ENCODE measurements around the gene MLXIP. TPM values are rescaled to one million over a fixed set of nuclear protein-coding genes. Genes with fewer than 3 reads are reported as not detected.

Gene MLXIP, protein sequence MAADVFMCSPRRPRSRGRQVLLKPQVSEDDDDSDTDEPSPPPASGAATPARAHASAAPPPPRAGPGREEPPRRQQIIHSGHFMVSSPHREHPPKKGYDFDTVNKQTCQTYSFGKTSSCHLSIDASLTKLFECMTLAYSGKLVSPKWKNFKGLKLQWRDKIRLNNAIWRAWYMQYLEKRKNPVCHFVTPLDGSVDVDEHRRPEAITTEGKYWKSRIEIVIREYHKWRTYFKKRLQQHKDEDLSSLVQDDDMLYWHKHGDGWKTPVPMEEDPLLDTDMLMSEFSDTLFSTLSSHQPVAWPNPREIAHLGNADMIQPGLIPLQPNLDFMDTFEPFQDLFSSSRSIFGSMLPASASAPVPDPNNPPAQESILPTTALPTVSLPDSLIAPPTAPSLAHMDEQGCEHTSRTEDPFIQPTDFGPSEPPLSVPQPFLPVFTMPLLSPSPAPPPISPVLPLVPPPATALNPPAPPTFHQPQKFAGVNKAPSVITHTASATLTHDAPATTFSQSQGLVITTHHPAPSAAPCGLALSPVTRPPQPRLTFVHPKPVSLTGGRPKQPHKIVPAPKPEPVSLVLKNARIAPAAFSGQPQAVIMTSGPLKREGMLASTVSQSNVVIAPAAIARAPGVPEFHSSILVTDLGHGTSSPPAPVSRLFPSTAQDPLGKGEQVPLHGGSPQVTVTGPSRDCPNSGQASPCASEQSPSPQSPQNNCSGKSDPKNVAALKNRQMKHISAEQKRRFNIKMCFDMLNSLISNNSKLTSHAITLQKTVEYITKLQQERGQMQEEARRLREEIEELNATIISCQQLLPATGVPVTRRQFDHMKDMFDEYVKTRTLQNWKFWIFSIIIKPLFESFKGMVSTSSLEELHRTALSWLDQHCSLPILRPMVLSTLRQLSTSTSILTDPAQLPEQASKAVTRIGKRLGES
- polyA plus RNA-seq (2011; rRNA removed) = 3.3 and 4.8 TPM in 2 replicates
- polyA minus RNA-seq (2011; rRNA and poly(A)+ RNA removed) = 11.0 and 12.9 TPM in 2 replicates

DNA sequence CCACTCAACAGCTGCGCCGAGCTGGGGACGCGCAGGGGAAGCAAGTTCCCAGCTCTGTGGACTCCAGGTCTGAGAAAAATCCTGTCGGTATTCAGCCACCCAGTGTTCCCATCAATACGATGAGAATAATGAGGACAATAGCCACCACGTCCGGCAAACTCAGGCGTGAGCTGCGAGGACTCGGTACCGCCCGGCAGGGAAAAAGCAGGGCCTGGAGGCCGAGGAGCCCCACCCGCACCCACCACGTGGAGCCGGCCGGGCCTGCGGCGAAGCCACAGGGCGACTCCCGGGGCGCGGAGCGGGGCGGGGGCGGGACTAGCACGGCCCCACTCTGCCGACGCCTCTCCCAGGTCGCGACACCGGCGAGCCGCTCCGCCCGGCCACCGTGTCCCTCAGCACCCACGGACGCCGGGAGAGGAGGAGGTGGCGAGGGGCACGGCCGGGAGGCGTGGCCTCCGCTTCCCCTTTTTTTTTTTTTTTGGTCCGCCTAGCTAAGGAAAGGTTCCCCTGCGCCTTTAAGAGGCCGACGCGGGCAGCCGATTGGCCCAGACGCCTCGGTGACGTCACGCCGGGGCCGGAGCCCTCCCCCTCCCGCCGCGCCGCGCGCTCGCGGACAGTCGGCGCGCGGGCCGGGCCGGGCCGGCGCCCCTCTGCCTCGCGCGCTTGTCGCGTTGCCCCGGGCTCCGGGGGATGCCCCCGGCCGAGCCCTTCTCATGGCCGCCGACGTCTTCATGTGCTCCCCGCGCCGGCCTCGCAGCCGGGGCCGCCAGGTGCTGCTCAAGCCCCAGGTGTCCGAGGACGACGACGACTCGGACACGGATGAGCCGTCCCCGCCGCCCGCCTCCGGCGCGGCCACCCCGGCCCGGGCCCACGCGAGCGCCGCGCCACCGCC, at the start of gene MLXIP:
MLXIP (plus strand) TSS at position 616 of the 892 bp plus-strand sequence; CDS start at position 714, 98 bp downstream.
- ChIA-PET CTCF (interaction anchor here (0.6 to 5.5 kb wide), 3 partner anchors 13 to 246 kb away, joined by 6 to 43 read pairs (median 7); no protein-coding TSS in a partner anchor), POLR2A (interaction anchor here (0.6 to 1.1 kb wide), 3 partner anchors 13 to 219 kb away, joined by 3 to 7 read pairs (median 3); no protein-coding TSS in a partner anchor)

DNA sequence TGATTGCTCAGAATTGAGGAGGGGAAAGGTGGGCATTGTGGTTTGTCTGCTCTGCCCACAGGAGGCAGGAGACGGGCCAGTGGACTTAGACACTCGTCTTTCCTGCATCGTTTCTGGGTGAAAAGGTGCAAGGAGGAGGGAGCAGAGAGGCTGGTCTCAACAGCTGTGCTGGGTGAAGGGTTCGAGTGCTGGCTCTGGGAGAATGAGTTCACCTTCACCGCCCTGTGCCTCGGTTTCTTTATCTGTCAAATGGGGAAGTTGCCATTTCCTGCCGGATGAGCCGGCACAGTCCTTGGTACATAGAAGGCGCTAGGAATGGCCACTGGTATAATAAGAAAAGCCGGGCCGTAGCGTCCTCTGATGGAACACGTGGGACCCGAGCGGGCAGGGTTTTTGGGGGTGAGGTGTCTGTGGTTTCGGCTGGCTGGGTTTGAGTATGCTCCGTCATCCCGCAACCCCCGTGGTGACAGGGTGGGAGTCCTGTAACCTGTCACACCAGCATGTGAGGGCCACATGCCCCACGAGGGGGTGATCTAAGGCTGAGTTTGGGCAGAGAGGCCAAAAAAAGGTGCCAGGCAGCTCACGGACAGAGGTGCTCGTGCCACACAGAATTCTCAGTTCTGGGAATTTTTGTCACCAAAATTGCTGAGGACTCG, 49.5 kb upstream of the MLXIP start:
- POLR2A ChIA-PET = no interaction called here
- CTCF ChIA-PET = interaction anchor here (1.4 to 2.2 kb wide), 3 partner anchors 22 to 141 kb away, joined by 5 to 6 read pairs (median 6); partner anchors contain the start of gene PSMD9
- DNase-seq (ENCODE audit: low read depth) = no peak

More for the DNA sequence above, at the start of gene MLXIP:
- H3K36me3 ChIP-seq (ENCODE audit: control insufficient read depth, insufficient read depth, low read length) = no peaks in the 10 kb centered on the region
- TF ChIP-seq, protein P1, sequence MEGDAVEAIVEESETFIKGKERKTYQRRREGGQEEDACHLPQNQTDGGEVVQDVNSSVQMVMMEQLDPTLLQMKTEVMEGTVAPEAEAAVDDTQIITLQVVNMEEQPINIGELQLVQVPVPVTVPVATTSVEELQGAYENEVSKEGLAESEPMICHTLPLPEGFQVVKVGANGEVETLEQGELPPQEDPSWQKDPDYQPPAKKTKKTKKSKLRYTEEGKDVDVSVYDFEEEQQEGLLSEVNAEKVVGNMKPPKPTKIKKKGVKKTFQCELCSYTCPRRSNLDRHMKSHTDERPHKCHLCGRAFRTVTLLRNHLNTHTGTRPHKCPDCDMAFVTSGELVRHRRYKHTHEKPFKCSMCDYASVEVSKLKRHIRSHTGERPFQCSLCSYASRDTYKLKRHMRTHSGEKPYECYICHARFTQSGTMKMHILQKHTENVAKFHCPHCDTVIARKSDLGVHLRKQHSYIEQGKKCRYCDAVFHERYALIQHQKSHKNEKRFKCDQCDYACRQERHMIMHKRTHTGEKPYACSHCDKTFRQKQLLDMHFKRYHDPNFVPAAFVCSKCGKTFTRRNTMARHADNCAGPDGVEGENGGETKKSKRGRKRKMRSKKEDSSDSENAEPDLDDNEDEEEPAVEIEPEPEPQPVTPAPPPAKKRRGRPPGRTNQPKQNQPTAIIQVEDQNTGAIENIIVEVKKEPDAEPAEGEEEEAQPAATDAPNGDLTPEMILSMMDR (IDR thresholded peaks at IDR 0.05; ENCODE audit: insufficient read depth, low read depth, low read length) = no peak
- H3K27me3 ChIP-seq (ENCODE audit: control insufficient read depth, insufficient read depth, low read length) = no peaks in the 10 kb centered on the region
- DNase-seq (ENCODE audit: low read depth) = no peak
- H3K4me3 ChIP-seq (ENCODE audit: low read depth, low read length) = peak within 1 kb of the TSS; percentile 69

DNA sequence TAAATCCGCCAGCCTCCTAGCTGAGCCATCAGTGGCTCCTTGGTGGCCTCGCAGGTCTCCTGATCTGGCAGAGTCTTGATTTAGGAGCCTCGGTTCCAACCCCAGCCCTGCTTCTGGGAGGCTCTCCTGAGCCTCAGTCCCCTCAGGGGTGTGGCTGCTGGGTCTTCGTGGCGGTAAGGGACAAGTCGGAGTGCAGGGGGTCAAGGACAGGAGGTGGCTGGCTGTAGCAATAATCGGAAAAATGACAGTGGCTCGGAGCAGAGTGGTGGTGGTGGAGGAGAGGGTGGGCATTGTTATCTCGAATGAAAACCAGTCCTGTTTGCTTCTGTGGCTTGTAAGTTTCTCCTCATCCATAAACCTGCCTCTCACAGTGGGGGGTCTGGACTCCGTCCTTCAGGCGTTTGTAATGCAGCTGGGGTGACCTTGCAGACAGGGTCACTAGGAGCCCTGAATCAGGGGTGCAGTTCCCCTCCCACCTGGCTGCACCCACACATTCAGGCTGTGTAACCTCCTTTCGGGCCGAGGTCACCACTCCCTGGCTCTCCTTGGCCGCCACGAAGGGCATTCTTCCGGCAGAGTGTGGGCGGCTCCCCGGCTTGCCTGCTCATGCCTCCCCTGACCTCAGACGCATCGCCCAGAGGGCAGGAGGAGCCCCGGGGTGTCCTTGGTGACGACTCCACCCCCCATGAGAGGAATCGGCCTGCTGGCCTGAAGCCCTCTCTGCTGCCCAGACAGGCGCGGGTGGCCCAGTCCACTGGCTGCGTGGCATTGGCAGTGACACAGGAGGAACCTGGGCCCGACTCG, 48.7 kb upstream of the MLXIP start:
- no peaks in the 10 kb centered on the region for H3K27me3 ChIP-seq (ENCODE audit: control insufficient read depth, insufficient read depth, low read length)
- CTCF ChIA-PET = interaction anchor here (1.4 to 2.2 kb wide), 3 partner anchors 21 to 142 kb away, joined by 5 to 6 read pairs (median 6); partner anchors contain the start of gene PSMD9
- no peak overlapping the region for H3K4me3 ChIP-seq (ENCODE audit: low read depth, low read length)
- TF ChIP-seq, protein P1 (IDR thresholded peaks at IDR 0.05; ENCODE audit: insufficient read depth, low read depth, low read length) = no peak
- no peak for DNase-seq (ENCODE audit: low read depth)
- POLR2A ChIA-PET = no interaction called here
- H3K36me3 ChIP-seq (ENCODE audit: control insufficient read depth, insufficient read depth, low read length) = no peaks in the 10 kb centered on the region

More for the DNA sequence above, 49.5 kb upstream of the MLXIP start:
- Histone ChIP-seq H3K4me3 (ENCODE audit: low read depth, low read length) (no peak overlapping the region), H3K36me3 (ENCODE audit: control insufficient read depth, insufficient read depth, low read length) (no peaks in the 10 kb centered on the region), H3K27me3 (ENCODE audit: control insufficient read depth, insufficient read depth, low read length) (no peaks in the 10 kb centered on the region)
- TF ChIP-seq, protein P1 (IDR thresholded peaks at IDR 0.05; ENCODE audit: insufficient read depth, low read depth, low read length) = no peak

- no peak for DNase-seq (ENCODE audit: low read depth)
- Histone ChIP-seq H3K36me3 (ENCODE audit: control insufficient read depth, insufficient read depth, low read length) (no peaks in the 10 kb centered on the region), H3K4me3 (ENCODE audit: low read depth, low read length) (no peak overlapping the region), H3K27me3 (ENCODE audit: control insufficient read depth, insufficient read depth, low read length) (no peaks in the 10 kb centered on the region)
- POLR2A ChIA-PET = no interaction called here
- CTCF ChIA-PET = interaction anchor here (2.2 kb wide), 1 partner anchor 142 kb away, joined by 5 read pairs; the partner anchor contains the start of gene PSMD9
- TF ChIP-seq, protein P1 (IDR thresholded peaks at IDR 0.05; ENCODE audit: insufficient read depth, low read depth, low read length) = no peak
Measured at GRCh38 chr12:122030424-122031035, 48.0 kb upstream of the MLXIP start.
